Endothelial cell of umbilical vein (primary cell): ENCODE data around the gene KCNJ15. TPM values are rescaled to one million over a fixed set of nuclear protein-coding genes. Genes with fewer than 3 reads are reported as not detected.

ENCODE experiments used
- BruUV-seq: library from RNA; stranded (reverse); fragments of 400-500 nt; replicated peaks from 2 replicates; lab custom pipeline; 2021; lab: Mats Ljungman, UMichigan
- CTCF ChIA-PET: fragments of 300-600, 350-600 bp; sonication (Branson Sonifier 250); formaldehyde crosslinking; loops from one replicate; lab custom pipeline; 2021; ENCODE audit warnings: antibody characterized with exemption, inconsistent platforms; lab: Charles Lee
- POLR2A ChIA-PET: fragments of 300-600, 350-600 bp; sonication (Branson Sonifier 250); formaldehyde crosslinking; loops from one replicate; lab custom pipeline; 2021; ENCODE audit warnings: antibody characterized with exemption, inconsistent platforms; lab: Charles Lee
- DNase-seq: peaks from one replicate; pipeline ENCODE4 v3.0.0-alpha.2; 2011; ENCODE audit warnings: low read depth, low spot score
- FAIRE-seq: peaks from 2 replicates; lab custom pipeline; 2011; peaks lifted over from hg19 to GRCh38; lab: Jason Lieb, UNC
- H2AFZ ChIP-seq: 2 replicates; pipeline ENCODE4 v1.6.0; 2012; ENCODE audit warnings: low read depth, low read length, control low read depth, inconsistent platforms
- H3K27ac ChIP-seq: 2 replicates; pipeline ENCODE4 v1.5.1; 2011; ENCODE audit warnings: low read depth, mild to moderate bottlenecking, control low read depth, low read length, moderate library complexity; ENCODE audit not compliant: insufficient read depth
- H3K27me3 ChIP-seq, 2 experiments: 2 replicates each; pipeline versions ENCODE4 v1.6.0 to v1.6.1; 2011; ENCODE audit warnings: low read length in 2 of 2, mixed read lengths in 1 of 2; ENCODE audit not compliant: control insufficient read depth in 2 of 2, insufficient read depth in 2 of 2
- H3K36me3 ChIP-seq, 2 experiments: 2 replicates in 1 of 2; 3 replicates in 1 of 2; pipeline ENCODE4 v1.5.1; 2011; ENCODE audit warnings: low read length in 2 of 2, mild to moderate bottlenecking in 1 of 2, moderate library complexity in 1 of 2; ENCODE audit not compliant: control insufficient read depth in 2 of 2, insufficient read depth in 2 of 2; ENCODE audit errors: extremely low read depth in 1 of 2
- H3K4me1 ChIP-seq: 3 replicates; pipeline ENCODE4 v1.5.1; 2011; ENCODE audit warnings: mild to moderate bottlenecking, low read length; ENCODE audit not compliant: control insufficient read depth, insufficient read depth; ENCODE audit errors: extremely low read depth
- H3K4me2 ChIP-seq: 2 replicates; pipeline ENCODE4 v1.6.1; 2011; ENCODE audit warnings: low read length, control low read depth, mixed read lengths; ENCODE audit not compliant: insufficient read depth
- H3K4me3 ChIP-seq, 3 experiments: fragments of 200-600 bp in 1 of 3; sonication (generic), shearing (Covaris generic) in 1 of 3; replicated peaks in 1 of 3; 2 replicates each; pipeline ENCODE4 v1.5.1; 2011 to 2016; ENCODE audit warnings: control low read depth in 3 of 3, low read length in 3 of 3, mild to moderate bottlenecking in 2 of 3, inconsistent platforms in 1 of 3, low read depth in 1 of 3, moderate library complexity in 1 of 3; ENCODE audit not compliant: insufficient read depth in 1 of 3
- H3K79me2 ChIP-seq: 2 replicates; pipeline ENCODE4 v1.6.0; 2012; ENCODE audit warnings: low read length, inconsistent platforms; ENCODE audit not compliant: control insufficient read depth, insufficient read depth
- H3K9ac ChIP-seq: replicated peaks from 2 replicates; pipeline ENCODE3; 2011; ENCODE audit warnings: low read length, control low read depth; ENCODE audit not compliant: insufficient read depth; ENCODE audit errors: extremely low read depth
- H3K9me1 ChIP-seq: replicated peaks from 3 replicates; pipeline ENCODE4 v1.6.0; 2011; ENCODE audit warnings: mild to moderate bottlenecking, low read length; ENCODE audit not compliant: control insufficient read depth, insufficient read depth; ENCODE audit errors: extremely low read depth
- H3K9me3 ChIP-seq: replicated peaks from 2 replicates; pipeline ENCODE4 v1.5.1; 2012; ENCODE audit warnings: low read length, inconsistent platforms; ENCODE audit not compliant: control insufficient read depth, insufficient read depth
- H4K20me1 ChIP-seq: replicated peaks from 2 replicates; pipeline ENCODE3; 2011; ENCODE audit warnings: mild to moderate bottlenecking, low read length; ENCODE audit not compliant: control insufficient read depth, insufficient read depth; ENCODE audit errors: extremely low read depth
- FOS ChIP-seq: IDR thresholded peaks from 2 replicates; pipeline ENCODE4 v1.6.1; 2011; ENCODE audit warnings: mild to moderate bottlenecking, low read length, moderate library complexity, borderline replicate concordance; ENCODE audit not compliant: insufficient read depth
- GATA2 ChIP-seq: IDR thresholded peaks from 2 replicates; pipeline ENCODE4 v1.7.0; 2011; ENCODE audit warnings: low read depth, mild to moderate bottlenecking, moderate library complexity, mixed read lengths, low read length; ENCODE audit not compliant: insufficient read length, insufficient read depth
- JUN ChIP-seq: IDR thresholded peaks from 2 replicates; pipeline ENCODE4 v1.6.1; 2011; ENCODE audit warnings: borderline replicate concordance, low read depth; ENCODE audit not compliant: insufficient read length, insufficient read depth
- MAX ChIP-seq: IDR thresholded peaks from 2 replicates; pipeline ENCODE4 v1.6.1; 2011; ENCODE audit not compliant: insufficient read depth, insufficient read length
- POLR2A ChIP-seq: IDR thresholded peaks from 2 replicates; pipeline ENCODE4 v1.6.1; 2012; ENCODE audit warnings: low read depth, mild to moderate bottlenecking, control low read depth, low read length
- dilution Hi-C: fragments of 300-500 bp; cut with MboI; formaldehyde crosslinking; loops from one replicate; pipeline ENCODE4 v1.15.0; 2019; ENCODE audit warnings: low sequenced_read_pairs; ENCODE audit not compliant: extremely low pct_ligation_motif_present
- intact Hi-C: fragments of 100-400 bp; cut with micrococcal nuclease; formaldehyde crosslinking; loops from one replicate; pipeline ENCODE4 v1.10.0; 2022
- polyA plus RNA-seq, 4 experiments: library from polyadenylated mRNA; depleted of rRNA in 3 of 4; stranded (reverse) in 3 of 4; unstranded in 1 of 4; fragments of >200 nt; gene quantifications; 2 replicates each; pipeline versions ENCODE4 v1.2.1 to v1.2.3, GENCODE V29; 2011 to 2012; ENCODE audit warnings: missing spikeins in 1 of 4
- total RNA-seq: library from RNA; stranded (reverse); gene quantifications from 2 replicates; pipeline ENCODE4 v1.2.3, GENCODE V29; 2021

The KCNJ15 gene
- total and polyA plus RNA-seq, 2 donors (not counting 3 experiments of a cell fraction or from before 2014, with no cell fraction given), result 1.4 to 1.5 TPM

GRCh38 chr21:38306433-38307141 is 49.8 kb downstream of the KCNJ15 start:
- peak overlapping the region; percentile 25 for H2AFZ ChIP-seq
- dilution Hi-C loops, result no loop called here
- ChIA-PET POLR2A (interaction anchor here (0.7 to 1.0 kb wide), 2 partner anchors 10 to 66 kb away, joined by 3 read pairs; no protein-coding TSS in a partner anchor), CTCF (interaction anchor here (0.8 to 3.8 kb wide), 8 partner anchors 10 to 136 kb away, joined by 4 to 20 read pairs (median 6); no protein-coding TSS in a partner anchor)
- peak overlapping the region; percentile 43 for H3K27ac ChIP-seq
- H3K9me3 ChIP-seq, result no peaks in the 10 kb centered on the region
- FAIRE-seq, result peak; percentile 92
- H3K4me1 ChIP-seq, result peaks cover 25% of the 10 kb centered on the region
- no peaks in the 10 kb centered on the region for H3K79me2 ChIP-seq
- no peaks in the 10 kb centered on the region for H4K20me1 ChIP-seq
- H3K9me1 ChIP-seq, result no peaks in the 10 kb centered on the region
- BruUV-seq, result TSS peak; percentile 91
- DNase-seq, result peak; percentile 90
- H3K4me3 ChIP-seq, result no peak overlapping the region
- no peaks in the 10 kb centered on the region for H3K36me3 ChIP-seq
- H3K27me3 ChIP-seq, result no peaks in the 10 kb centered on the region
- TF ChIP-seq GATA2 (peak; percentile 79), MAX (no peak), JUN (peak; percentile 85), POLR2A (no peak), FOS (peak; percentile 81)
- peak overlapping the region; percentile 54 for H3K4me2 ChIP-seq
- H3K9ac ChIP-seq, result no peak overlapping the region
- intact Hi-C loops, result loop anchor here (1.0 to 10.0 kb wide), 5 partner anchors 10 to 168 kb away; no protein-coding TSS in a partner anchor
